ENCODE measurements around the gene OR2A25.
"Not testable (repeated sequence)": the region's sequence is repeated elsewhere in the genome, so short reads cannot be mapped to it uniquely, and the experiment has no call there.

The OR2A25 gene, protein sequence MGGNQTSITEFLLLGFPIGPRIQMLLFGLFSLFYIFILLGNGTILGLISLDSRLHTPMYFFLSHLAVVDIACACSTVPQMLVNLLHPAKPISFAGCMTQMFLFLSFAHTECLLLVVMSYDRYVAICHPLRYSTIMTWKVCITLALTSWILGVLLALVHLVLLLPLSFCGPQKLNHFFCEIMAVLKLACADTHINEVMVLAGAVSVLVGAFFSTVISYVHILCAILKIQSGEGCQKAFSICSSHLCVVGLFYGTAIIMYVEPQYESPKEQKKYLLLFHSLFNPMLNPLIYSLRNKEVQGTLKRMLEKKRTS

DNA sequence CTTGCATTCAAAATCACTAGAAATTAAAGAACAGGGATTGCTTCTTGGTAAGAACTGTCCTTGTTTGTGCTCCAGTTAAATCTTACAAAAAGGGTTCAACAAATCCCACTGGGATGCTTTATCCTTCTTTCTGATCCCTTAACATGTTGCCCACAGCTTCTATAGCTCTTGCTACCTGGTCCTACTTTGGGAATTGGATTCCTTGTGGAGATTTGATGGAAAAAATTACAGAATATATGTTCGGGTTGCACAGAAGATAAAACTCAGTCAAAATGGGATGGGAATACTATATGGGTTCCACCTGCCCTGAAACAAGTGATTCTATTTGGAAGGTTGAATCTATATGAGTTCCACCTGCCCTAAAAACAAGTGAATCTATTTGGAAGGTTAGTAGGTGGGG is at the start of gene OR2A25:
OR2A25 (plus strand) TSS at position 301 of the 400 bp plus-strand sequence. CDS start 4,409 bp downstream, outside the sequence.
- no peak for FAIRE-seq

GRCh38 chr7:144020340-144020739 is 49.3 kb upstream of the OR2A25 start:
- DNase-seq (ENCODE audit: insufficient read length, low spot score) (no peak), FAIRE-seq (no peak)

More for the DNA sequence above, at the start of gene OR2A25:
- no peak for DNase-seq (ENCODE audit: insufficient read length, low spot score)

GRCh38 chr7:144022169-144022568 is 47.4 kb upstream of the OR2A25 start:
- FAIRE-seq (no peak), DNase-seq (ENCODE audit: insufficient read length, low spot score) (no peak)

DNA sequence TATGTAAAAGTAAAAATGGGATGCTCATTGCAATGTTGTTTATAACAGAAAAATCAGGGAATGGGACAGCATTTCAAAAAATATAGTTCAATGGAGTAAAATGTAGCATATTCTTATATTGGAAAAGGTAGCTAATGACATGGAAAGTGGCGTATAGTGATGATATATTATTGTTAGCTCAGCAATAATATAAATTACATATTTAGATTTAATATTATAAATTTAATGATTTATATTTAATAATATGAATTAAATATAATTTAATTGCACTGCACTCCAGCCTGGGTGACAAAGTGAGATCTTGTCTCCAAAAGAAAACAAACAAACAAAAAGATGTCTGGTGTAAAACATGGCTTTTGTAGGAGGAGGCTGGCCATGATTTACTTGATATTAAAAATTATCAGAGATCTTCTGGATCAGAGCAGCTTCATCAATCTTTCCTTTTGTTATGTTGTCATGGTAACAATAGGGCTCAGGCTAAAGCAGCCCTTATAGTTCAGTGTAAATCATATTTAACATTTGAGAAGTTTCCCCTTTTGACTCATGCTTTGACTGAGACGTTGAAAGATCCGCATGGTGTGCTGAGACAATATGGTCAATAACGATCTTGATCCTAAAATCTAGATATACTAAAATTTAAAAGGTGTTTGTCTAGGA is 46.3 kb upstream of the OR2A25 start:
- DNase-seq (ENCODE audit: insufficient read length, low spot score) (no peak), FAIRE-seq (no peak)

DNA sequence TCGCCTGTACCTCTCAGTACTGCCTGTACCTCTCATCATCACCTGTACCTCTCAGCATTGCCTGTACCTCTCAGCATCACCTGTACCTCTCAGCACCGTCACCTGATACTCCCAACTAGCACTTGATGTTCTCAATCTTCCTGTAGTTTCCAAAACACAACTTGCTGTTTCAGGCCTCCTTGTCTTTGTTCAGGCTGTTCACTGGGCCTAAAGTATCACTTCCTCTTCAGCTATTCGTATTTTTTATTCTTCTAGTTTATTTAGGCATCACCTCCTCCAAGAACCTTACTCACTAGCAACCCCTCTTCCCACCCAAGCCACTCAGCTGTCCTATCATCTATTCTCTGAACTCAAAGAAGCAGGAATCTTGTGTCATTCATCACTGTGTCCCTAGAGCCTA is 45.4 kb upstream of the OR2A25 start:
- no peak for FAIRE-seq
- no peak for DNase-seq (ENCODE audit: insufficient read length, low spot score)

- DNase-seq (ENCODE audit: insufficient read length, low spot score) = no peak
- FAIRE-seq = no peak
Measured at GRCh38 chr7:144026203-144026883, 43.3 kb upstream of the OR2A25 start.

GRCh38 chr7:144027070-144027469 is 42.5 kb upstream of the OR2A25 start:
- DNase-seq (ENCODE audit: insufficient read length, low spot score) (peak; percentile 5), FAIRE-seq (no peak)

GRCh38 chr7:144027974-144028373 is 41.6 kb upstream of the OR2A25 start:
- DNase-seq (ENCODE audit: insufficient read length, low spot score) = no peak
- no peak for FAIRE-seq

DNA sequence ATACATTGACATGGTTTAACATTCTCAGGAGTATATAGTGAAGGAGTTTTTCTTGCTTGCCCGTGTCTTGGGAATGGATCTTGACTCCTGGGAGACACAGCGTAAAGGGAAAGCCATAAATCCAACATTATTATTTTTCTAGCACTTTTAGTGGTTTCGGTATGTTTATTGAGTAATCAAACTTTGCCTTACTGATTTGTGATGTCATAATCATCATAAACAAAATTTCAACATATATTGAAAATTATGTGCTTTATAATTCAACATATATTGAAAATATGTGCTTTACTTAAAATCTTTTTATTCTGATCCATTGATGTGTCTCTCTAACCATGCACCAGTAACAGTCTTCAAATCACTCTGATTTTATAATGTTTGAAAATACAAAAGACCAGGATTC is 41.1 kb upstream of the OR2A25 start:
- DNase-seq (ENCODE audit: insufficient read length, low spot score) (no peak), FAIRE-seq (no peak)

DNA sequence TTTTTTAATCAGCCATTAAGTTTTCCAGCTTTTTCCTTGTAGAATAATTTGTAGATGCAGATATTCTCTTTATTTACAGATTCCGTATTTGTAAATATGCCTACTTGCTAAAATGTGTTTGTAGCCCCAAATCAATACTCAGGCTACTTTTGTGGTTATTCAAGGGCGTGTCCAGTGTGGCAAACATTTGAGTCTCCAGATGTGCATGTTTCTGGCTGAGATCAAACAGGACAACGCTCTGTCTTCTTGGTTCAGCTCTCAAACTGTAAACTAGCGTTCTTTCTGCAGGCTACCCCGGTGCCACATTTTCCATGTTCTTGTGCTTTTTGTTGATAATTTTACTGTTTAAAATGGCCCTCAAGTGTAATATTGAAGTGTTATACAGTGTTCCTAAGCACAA is 37.1 kb upstream of the OR2A25 start:
- no peak for FAIRE-seq
- DNase-seq (ENCODE audit: insufficient read length, low spot score) = no peak

DNA sequence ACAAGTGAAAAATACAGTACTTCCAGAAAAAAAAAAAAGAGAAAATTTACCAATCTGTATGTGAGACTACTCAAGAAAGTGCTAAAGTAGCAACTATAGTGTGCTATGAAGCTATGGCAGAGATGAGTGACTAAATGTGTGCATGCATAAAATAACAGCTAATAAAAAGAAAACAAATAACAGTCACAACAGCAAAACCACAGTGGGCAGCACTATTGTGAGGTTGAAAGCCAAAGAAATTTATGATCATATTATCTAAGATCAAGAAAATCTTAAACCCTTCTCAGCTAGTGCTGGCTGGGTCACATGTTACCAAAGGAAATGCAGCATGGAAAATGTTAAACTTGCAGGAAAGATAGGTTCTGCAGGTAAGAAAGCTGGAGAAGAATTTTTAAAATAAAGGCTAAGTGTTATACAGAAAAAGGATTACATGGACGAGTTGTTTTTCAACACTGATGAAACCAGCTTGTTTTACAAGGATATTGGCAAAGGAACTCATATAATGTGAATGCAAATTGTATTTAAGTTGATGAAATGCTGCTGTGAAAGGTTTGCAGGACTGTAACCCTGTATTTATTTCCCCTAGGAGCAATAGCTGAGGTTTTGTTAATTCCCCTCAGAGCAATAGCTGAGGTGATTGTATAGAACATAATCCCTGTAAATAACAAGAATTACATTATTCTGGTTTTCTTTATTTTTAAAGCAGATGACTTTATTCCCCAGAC is 36.5 kb upstream of the OR2A25 start:
- FAIRE-seq (no peak), DNase-seq (ENCODE audit: insufficient read length, low spot score) (no peak)

DNA sequence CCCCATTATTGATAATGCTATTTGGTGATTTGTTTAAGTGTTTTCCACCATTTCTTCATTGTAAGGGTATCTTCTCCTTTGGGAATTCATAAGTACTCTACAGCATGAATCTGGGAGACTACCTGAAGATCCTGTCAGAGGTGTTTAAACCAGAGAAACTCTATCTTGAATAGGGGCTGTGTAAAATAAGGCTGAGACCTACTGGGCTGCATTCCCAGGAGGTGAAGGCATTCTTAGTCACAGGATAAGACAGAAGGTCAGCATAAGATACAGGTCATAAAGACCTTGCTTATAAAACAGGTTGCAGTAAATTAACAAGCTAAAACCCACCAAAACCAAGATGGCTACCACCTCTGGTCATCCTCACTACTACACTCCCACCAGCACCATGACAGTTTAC is 34.2 kb upstream of the OR2A25 start:
- DNase-seq (ENCODE audit: insufficient read length, low spot score) = no peak
- no peak for FAIRE-seq

GRCh38 chr7:144036302-144036885 is 33.2 kb upstream of the OR2A25 start:
- no peak for FAIRE-seq
- no peak for DNase-seq (ENCODE audit: insufficient read length, low spot score)

- DNase-seq (ENCODE audit: insufficient read length, low spot score) = no peak
- no peak for FAIRE-seq
Measured at GRCh38 chr7:144037414-144038035, 32.1 kb upstream of the OR2A25 start.

DNA sequence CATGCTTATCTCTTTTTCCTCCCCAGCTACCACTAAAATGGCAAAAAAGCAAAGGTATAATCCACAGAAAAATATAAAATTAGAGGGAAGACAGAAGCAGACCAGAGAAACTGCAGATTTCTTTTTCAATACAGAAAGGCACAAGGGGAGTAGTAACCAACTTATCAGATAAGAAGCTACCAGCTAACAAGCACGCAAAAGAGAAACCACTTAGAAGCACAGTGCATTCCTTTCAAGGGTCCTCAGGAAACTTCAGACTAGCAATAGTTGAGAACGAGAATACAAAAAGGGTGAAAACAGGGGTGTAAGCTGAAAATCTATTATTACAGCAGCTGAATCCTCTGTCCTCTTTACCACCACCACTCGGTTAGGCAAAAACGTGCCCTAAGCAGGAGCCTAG is 30.7 kb upstream of the OR2A25 start:
- FAIRE-seq (no peak), DNase-seq (ENCODE audit: insufficient read length, low spot score) (no peak)

DNA sequence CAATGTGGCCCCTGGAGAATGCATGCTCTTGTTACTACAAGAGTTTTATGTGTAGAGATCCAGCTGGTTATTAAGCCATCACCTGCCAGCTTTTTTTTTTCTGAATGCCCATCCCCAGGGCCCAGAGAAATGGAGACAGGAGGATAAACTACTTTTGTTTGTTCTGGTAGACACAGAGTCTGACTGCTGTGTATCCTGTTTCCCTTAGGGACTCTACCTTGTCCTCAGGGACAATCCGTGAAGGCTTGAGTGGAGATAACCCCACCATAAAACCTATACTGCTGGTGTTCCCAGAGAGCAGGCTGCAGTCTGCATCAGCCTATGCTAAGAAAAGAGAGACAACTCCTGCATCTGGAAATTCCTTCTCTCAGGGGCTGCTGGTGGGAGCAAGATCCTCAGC is 21.0 kb upstream of the OR2A25 start, which contains the start of gene OR2A5:
OR2A5 (plus strand) TSS at position 301 of the 400 bp plus-strand sequence. CDS start 1,454 bp downstream, outside the sequence.
- FAIRE-seq (no peak), DNase-seq (ENCODE audit: insufficient read length, low spot score) (no peak)

DNA sequence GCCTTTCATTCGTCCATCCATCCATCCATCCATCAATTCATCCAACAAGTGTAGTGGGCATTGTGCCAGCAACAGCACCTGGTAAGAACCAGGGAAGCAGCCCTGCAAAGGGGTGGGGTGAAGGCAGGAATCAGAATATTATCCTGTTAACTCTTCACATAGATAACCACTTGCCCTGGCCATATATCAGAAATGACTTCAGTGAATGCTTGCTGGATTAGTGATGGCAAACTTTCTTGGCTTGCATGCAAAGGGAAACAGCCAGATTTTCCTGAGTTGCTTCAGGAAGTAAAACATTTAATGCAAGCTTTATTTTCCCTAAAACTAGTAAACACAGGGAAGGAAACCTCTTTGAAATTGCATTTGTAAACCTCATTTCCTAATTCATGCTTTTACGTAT is 20.1 kb upstream of the OR2A25 start:
- FAIRE-seq = no peak
- DNase-seq (ENCODE audit: insufficient read length, low spot score) = no peak

GRCh38 chr7:144050093-144050492 is 19.5 kb upstream of the OR2A25 start:
- no peak for DNase-seq (ENCODE audit: insufficient read length, low spot score)
- FAIRE-seq = no peak

DNA sequence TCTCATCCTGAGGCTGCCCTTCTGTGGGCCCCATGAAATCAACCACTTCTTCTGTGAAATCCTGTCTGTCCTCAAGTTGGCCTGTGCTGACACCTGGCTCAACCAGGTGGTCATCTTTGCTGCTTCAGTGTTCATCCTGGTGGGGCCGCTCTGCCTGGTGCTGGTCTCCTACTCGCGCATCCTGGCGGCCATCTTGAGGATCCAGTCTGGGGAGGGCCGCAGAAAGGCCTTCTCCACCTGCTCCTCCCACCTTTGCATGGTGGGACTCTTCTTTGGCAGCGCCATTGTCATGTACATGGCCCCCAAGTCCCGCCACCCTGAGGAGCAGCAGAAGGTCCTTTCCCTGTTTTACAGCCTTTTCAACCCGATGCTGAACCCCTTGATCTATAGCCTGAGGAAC is 18.7 kb upstream of the OR2A25 start:
- not testable (repeated sequence) for DNase-seq (ENCODE audit: insufficient read length, low spot score); FAIRE-seq

DNA sequence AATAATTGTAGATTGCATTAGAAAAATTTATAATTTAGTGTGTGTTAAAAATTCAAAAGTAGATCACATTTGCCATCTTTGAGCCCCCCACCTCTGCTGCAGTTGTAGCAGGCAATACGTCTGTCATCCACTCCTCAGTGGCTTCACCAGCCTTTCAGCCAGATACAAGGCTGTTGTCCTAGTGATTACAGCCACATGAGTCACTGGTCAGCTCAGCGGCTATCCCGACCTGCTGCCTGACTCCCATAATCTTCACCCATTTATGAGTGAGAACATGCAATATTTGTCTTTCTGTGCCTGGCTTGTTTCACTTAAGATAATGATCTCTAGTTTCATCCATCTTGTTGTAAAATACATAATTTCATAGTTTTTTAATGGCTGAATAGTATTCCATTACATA is 11.7 kb upstream of the OR2A25 start:
- FAIRE-seq = no peak

More for the DNA sequence above, 11.7 kb upstream of the OR2A25 start:
- no peak for DNase-seq (ENCODE audit: insufficient read length, low spot score)
